HG03354 (cell line): ENCODE results near the gene TBCK.

Experiments used
- ATAC-seq: cut with Tn5 transposase; IDR thresholded peaks from one replicate; pipeline ENCODE4 v1.9.1; 2021; ENCODE audit warnings: mild to moderate bottlenecking; ENCODE audit not compliant: unreplicated experiment, poor library complexity, severe bottlenecking

TBCK gene

GRCh38 chr4:106019771-106020170 is 296.2 kb downstream of the TBCK start:
- ATAC-seq: no peak

GRCh38 chr4:106017975-106018374 is 298.0 kb downstream of the TBCK start:
- ATAC-seq: no peak

- ATAC-seq: no peak
Measured at GRCh38 chr4:106011387-106011786, 304.6 kb downstream of the TBCK start.

GRCh38 chr4:106010761-106011160 is 305.2 kb downstream of the TBCK start:
- no peak for ATAC-seq

- no peak for ATAC-seq
Measured at GRCh38 chr4:106002994-106003393, 313.0 kb downstream of the TBCK start.

GRCh38 chr4:105998171-105999063 is 317.6 kb downstream of the TBCK start:
- ATAC-seq: no peak

GRCh38 chr4:105996845-105997244 is 319.2 kb downstream of the TBCK start:
- no peak for ATAC-seq

- ATAC-seq: no peak
Measured at GRCh38 chr4:105994841-105995501, 321.0 kb downstream of the TBCK start.

- no peak for ATAC-seq
Measured at GRCh38 chr4:105994061-105994460, 321.9 kb downstream of the TBCK start.

- ATAC-seq: no peak
Measured at GRCh38 chr4:105992641-105993305, 323.2 kb downstream of the TBCK start.

GRCh38 chr4:105991726-105992125 is 324.3 kb downstream of the TBCK start:
- no peak for ATAC-seq
